Suppressor macrophage (primary cell): ENCODE data around the gene TACC3.
A peak's percentile ranks its signal among the peaks of the same experiment; 100 is the strongest.

Experiments used
- DNase-seq, 4 experiments: peaks; one replicate each; pipeline ENCODE4 v3.0.0-alpha.2; 2020 to 2022

TACC3 gene

GRCh38 chr4:1793940-1794808, 72.9 kb downstream of the TACC3 start:
- DNase-seq, result peak in 2 of 4 experiments; percentile 19 to 35
